Stimulated activated naive CD4-positive, alpha-beta T cell (primary cell): Measurements from ENCODE around the gene SELENOP.
"Not testable (repeated sequence)": the region's sequence is repeated elsewhere in the genome, so short reads cannot be mapped to it uniquely, and the experiment has no call there.

Experiments used
- DNase-seq, 6 experiments: peaks; one replicate each; lab custom pipeline; 2025; lab: John Stamatoyannopoulos, UW

Gene SELENOP

DNA sequence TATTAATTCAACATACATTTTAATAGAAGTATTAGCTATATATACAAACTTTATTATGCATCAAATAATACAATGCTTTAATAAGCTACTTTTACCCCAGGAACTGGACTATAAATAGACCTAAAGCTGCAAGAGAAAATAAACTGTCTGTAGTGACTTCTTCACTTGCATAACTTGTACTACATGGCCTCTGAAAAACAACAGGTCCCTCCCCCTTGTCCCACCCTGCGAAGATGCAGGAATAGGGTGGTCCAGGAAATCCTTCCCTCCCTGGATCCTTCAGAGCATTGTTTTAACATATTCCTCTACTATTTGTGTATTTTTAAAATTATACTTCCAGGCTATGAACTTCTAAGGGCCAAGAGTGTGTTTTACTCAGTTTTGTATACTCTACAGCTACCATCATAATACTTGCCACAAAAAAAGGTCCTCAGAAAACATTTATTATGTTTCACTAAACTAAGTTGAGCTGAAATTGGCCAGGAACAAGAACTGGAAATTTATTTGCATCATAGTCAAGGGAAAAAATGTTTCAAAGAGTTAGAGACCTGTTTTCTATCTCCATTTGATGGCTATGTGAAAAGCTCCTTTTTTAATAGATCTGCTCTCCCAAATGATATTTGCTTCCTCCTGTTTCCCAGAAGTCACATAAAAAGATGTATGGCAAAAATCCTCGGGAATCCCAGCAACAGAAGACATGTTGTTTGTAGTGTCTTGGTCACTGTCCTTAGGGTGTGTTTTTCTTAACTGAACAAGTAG, 15.2 kb upstream of the SELENOP start:
- no peak for DNase-seq

DNA sequence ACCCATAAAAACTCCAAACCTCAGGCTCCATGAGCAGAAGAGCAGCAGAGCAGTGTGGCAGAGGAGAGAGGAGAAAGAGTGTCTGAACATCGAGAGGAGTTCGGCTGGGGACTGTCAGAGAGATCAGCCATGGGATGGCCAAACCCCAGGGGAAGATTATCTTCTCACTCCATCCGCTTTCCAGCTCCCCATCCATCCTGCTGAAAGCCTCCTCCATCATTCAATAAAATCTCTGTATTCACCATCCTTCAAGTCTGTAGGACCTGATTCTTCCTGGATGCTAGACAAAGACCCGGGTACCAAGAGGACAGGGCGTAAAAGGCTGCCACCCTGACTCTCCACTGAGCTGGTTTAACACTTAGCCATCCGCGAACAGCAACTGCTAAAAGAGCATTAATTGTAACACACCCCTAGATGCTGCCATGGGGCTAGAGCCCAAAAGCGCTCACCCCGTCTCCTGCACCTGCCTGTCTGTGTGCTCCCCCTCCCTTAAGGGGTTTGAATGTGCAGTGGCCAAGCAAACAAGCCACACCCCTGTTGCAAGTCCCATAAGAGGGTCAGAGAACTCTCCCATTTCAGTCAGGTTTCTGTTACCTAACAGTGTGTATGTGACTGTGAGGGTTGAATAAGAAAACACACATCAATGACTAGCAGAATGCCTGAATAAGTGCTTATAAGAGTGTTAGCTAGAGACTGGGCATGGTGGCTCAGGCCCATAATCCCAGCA, 13.9 kb upstream of the SELENOP start:
- no peak for DNase-seq

DNA sequence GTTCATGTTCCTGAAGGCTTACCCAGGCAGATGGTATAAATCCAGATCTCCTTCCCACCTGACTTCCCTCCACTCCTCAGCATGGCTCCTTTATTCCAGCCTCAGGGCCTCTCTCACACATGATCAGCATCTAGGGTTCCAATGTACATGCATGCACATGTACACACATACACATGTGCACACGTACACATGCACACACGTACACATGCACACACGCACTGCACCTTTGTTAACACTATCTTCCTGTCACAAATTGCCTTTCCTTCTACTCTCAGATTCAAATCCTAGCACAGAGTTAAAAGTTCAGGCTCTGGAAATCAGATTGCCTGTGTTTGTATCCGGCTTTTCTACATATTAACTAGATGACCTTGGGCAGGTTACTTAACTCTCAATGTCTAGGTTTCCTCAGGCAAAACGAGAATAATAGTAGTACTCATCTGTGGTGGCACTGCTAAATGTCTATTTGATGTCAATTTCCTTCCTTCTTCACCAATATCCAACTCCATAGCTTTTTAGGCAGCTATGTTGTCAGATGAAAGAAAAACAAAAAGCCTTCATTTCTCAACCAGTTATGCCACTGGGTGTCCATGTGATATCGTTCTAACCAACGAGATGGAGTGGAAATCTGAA, 12.8 kb upstream of the SELENOP start:
- no peak for DNase-seq

DNA sequence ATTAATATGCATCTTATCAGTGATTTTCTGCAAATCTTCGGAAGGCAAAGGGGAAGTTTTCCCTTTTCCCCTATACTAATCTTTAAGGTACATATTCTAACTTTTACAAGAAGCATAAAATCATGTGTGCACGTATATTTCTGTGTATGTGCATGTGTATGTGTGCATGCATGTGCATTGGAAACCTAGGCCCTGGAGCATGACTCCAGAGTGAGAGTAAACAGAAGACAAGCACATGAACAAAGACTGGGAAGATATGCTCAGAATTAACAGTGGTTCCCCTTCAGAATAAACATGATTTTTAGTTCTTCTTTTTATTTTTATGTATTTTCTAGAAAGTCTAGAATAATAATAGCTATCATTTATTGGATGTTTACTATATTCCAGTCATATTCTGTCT, 10.9 kb upstream of the SELENOP start:
- DNase-seq: no peak

DNA sequence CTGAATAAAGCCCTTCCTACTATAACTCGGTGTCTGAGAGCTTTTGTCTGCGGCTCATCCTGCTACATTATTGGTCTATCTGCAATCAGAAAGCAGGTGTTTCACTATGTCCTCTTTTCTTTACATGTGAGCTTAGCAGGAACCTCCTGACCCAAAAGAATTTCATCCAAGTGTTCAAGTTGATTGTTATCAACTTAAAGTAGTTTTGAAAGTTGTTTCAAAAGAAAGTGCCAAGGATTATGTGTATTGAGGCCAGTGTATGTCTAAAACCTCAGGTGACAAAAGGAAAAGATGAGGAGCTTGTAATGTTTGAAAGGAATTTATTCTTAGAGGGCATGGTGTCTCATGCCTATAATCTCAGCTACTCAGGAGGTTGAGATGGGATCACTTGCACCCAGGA, 8.1 kb upstream of the SELENOP start:
- DNase-seq: no peak

GRCh38 chr5:42816546-42816945, 4.9 kb upstream of the SELENOP start:
- not testable (repeated sequence) for DNase-seq

GRCh38 chr5:42813533-42813932, 1.8 kb upstream of the SELENOP start:
- no peak for DNase-seq

GRCh38 chr5:42812620-42813019, 928 bp upstream of the SELENOP start:
- no peak for DNase-seq

DNA sequence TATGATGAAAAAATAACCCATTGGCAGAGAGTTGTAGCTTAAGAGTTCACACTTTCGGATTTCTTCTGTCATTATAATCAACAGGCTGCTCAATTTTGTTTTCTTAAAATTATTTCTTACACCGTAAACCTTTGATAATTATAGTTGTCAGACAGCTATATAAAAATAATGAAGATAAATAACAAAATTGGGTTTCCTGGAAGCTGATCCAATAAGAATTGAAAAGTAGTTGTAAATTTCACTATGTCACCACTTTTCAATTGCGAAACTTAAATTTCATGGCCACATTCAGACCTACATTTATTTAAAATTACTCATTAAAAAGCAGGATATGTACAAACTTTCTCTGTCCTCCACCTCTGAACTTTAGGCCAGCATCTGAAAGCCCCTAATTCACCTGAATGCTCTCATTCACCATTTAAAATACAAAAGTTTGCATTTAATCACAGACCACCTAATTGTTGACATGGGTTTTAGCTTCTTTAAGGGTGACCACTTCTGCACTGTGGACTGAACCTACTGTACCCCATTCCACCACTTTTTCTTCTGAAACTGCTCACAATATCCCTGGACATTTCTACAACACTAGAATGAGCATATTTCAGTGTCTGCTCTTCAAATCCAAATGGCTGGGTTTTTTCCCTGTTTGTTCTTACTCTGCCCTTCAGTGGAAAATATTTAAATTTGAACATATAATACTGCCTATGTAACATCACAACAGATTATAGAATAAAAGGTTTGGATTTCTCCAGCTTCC, 680 bp downstream of the SELENOP start:
- no peak for DNase-seq

- DNase-seq: no peak
Measured at GRCh38 chr5:42808888-42809611, 2.6 kb downstream of the SELENOP start.

GRCh38 chr5:42807722-42808447, 3.8 kb downstream of the SELENOP start:
- no peak for DNase-seq

- no peak for DNase-seq
Measured at GRCh38 chr5:42806701-42807262, 4.9 kb downstream of the SELENOP start.

DNA sequence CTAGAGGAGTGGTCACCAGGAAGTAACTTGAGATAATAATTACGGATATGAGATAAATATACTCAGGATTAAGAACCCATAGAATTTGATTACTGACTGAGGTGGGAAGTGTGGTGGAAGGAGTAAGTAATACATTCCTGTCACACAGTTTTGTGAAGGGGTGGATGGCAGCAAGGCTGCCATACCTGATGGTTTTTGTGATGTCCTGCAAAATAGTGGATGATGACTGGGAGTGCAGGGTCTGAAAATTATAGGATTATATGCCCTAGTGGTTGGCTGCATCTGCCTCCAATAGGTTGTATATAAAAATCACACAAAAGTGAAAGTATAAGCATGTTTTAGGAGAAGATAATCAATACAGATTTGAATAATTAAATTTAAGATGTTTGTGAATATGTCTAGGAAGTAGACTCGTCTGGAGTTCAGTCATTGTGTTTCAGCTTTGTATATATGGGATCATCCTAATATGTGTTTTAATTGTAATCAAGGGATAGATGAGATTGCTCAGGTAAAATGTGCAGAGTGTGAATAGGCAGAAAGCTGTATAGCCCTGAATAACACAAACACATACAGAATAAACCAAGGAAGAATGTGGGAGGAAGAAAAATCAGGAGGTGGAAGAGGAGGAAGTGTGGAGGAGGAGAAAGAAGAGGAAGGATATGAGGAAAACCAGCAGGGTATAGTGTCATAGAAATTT, 5.5 kb downstream of the SELENOP start:
- DNase-seq: no peak

- no peak for DNase-seq
Measured at GRCh38 chr5:42804717-42805339, 6.9 kb downstream of the SELENOP start.

GRCh38 chr5:42801516-42802166, 10.1 kb downstream of the SELENOP start:
- no peak for DNase-seq

DNA sequence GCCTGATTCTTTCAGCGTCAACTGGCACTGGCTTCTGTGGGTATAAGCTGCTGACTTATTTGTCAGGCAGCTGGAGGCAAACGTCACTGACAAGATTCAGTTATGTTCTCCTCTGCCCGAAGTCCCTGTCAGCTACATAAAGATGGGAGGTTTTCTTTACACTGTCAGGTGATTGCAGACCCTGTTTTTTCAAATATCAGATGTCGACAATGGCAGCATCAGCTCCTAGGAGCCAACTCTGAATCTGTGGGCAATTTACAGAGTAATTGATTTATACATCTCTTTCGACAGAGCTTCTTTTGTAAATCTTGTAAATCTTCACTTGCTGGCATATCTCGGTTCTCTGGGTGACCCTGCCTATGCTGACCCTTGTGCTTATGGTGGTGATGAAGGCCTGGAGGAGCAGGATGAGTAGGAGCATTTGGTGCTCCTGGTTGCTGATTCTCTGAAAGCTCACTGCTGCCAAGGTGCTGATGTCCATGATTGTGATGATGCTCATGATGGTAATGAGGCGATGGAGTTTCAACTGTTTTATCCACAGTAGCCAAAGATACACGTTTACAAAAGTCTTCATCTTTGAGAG, 10.9 kb downstream of the SELENOP start:
- no peak for DNase-seq

DNA sequence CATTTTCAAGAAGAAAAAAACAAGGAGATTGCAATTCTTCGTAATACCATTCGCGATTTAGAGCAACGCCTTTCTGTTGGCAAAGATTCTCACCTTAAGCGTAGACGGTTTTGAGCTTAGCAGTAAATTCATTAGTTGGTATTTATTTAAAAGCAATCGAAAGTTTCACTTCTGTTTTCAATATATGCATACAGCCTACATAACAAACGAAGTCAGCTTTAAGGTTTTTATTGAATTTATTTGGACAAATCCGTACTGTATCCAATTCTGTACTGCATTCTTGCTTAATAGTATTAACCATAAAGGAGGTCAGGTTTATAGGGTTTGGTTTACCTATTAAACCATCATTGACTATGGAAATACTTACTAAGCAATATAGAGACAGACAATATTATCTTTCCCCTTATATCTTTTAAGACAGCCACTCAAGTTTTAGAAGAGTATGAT, 12.0 kb downstream of the SELENOP start:
- DNase-seq: no peak

DNA sequence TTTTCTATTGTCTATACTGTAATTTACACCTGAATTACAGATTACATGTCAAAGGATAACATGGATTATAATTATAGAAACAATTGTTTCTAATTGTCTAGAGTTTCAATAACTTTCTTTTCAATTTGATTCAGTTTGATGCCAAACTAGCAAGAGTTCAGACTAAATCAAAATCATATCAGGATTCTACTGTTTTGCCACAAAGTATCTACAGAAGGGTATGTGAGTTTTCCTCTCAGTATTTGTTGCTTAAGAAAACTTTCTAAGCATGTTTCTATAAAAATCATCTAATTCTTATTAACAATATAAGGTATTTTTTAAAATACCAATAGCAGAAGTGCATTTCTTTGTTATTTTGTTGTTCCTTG, 12.5 kb downstream of the SELENOP start:
- DNase-seq: no peak
